Activated CD8-positive, alpha-beta memory T cell treated with anti-CD3 and anti-CD28 coated beads, Interleukin-2, amount 50 U/mL, for 24 hours (primary cell): ENCODE results near the gene TMEM121.
"Not testable (repeated sequence)": the region's sequence is repeated elsewhere in the genome, so short reads cannot be mapped to it uniquely, and the experiment has no call there.

ENCODE experiments used
- DNase-seq: peaks from one replicate; pipeline ENCODE4 v3.0.0-alpha.2; 2020; ENCODE audit errors: extremely low read depth

TMEM121 gene

DNA sequence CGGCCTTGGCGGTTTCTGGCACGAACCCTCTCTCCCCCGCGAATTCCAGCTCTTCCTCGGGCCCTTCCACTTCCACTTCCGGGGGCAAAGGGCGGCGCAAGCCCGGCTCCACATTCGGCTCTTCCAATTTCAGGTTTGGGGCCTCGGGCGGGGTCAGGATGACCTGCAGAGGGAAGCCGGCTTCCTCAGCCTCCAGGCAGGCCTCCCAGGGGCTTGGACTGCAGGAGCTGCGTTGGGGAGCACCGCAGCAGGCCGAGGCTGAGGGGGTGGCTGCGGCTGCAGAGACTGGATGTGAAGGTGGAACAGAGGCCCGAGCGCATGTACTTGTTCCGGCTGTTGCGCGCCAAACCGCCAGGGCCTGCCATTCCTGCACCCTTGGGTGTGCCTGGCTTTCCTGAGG, 20.7 kb downstream of the TMEM121 start:
- DNase-seq: not testable (repeated sequence)

DNA sequence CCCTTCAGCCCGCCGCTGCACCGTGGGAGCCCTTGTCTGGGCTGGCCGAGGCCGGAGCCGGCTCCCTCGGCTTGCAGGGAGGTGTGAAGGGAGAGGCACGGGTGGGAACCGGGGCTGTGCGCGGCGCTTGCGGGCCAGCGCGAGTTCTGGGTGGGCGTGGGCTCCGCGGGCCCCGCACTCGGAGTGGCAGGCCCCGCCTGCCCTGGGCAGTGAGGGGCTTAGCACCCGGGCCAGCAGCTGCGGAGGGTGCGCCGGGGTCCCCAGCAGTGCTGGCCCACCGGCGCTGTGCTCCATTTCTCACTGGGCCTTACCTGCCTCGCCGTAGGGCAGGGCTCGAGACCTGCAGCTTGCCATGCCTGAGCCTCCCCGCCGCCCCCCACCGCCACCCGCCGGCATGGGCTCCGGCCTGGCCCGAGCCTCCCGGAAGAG, 21.4 kb downstream of the TMEM121 start:
- DNase-seq: no peak

DNA sequence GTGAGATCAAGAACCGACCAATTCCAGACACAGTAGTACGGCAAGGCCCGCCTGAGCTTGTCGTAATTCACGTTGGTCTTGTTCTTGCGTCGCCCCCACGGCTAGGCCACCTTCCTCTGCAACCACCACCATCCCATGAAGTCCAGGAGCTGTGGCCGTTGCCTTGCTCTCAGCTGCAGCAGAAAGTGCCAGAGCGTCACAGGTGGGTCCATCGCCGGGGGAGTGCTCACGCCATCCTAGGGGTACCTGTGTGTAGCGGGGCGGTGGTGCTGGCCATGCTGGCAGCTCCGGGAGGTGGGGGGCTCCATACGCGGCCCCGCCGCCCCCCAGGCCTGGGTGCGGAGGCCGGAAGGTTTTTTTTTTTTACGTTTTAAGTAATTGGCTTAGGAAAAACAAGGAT, 23.1 kb downstream of the TMEM121 start:
- DNase-seq: no peak

DNA sequence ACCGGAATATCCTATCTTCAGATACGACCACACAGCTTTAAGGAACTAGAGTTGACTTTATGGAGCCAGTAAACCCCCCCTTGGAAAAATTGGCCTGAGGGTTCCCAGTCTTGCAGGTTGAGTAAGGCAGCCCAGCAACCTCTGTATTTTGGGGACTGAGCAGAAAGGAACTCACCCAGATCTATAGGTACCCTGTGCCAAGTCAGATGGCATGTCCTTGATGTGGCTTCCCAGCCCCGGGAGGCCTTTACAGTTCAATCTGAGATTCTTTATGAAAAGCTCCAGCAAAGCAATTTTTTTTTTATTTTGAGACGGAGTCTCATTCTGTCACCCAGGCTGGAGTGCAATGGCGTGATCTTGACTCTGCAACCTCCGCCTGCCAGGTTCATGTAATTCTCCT, 27.6 kb downstream of the TMEM121 start:
- DNase-seq: no peak

DNA sequence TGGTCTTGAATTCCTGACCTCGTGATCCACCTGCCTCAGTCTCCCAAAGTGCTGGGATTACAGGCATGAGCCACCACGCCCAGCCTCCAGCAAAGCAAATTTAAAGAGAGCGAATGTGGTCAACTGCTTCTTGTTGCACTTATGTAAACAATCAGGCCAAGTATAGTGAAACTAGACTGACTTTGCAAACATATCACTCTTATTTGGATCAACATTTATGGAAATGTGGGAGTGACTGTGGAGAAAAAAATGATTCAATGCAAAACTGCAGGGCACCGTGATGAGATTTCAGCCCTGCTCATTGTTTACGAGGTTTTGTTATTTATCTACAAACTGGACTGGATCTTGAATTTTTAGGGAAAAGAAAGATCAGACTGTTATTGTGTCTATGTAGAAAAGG, 28.1 kb downstream of the TMEM121 start:
- DNase-seq: no peak

DNA sequence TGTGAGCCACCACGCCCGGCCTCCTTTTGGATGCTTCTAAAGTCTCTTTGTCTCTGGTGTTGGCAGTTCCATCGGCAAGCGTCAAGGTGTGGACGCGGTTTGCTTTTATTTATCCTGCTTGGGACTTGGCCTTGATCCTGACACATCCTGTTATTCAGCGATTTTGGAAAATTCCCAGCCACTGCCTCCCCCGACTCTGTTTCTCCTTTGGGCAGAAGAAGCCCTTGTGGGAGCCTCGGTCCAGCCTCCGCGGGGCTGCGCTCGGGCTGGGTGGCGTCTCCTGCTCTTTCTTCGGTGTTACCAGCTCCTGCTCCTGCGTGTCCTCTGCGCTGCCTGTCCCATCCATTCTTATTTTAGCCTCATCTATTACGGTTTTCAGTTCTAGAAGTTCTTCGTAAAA, 31.3 kb downstream of the TMEM121 start:
- not testable (repeated sequence) for DNase-seq

DNA sequence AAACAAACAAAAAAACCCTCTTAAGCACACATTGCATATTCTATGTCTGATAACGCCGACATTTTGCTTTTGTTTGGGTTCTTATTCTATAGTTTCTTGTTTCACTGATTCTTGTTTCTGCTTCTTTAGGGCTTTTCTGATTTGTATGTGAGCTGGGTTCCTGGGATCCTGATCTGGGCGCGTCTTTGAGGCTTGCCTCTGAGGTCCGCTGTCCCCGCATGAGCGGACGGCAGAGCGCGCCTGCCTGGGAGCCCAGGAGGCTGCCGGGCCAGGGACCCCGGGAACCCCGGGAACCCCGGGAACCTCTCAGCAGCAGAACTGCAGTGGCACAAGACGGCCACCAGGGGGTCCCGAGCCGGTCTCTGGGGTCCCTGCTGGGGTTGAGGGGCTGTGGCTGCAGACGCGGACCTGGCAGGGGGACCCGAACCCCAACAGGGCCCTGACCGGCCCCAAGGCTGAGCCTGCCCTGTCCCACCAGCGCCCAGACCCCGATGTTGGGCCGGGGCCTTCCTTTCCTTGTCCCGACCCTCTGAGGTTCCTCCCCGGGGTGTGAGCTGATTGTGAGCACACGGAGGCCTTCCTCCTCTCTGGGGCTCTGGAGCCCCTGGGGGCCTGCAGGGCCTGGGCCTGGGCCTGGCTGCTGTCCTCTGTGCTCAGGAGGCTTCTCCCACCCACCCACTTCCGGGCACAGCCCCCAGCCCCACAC, 32.2 kb downstream of the TMEM121 start:
- not testable (repeated sequence) for DNase-seq

DNA sequence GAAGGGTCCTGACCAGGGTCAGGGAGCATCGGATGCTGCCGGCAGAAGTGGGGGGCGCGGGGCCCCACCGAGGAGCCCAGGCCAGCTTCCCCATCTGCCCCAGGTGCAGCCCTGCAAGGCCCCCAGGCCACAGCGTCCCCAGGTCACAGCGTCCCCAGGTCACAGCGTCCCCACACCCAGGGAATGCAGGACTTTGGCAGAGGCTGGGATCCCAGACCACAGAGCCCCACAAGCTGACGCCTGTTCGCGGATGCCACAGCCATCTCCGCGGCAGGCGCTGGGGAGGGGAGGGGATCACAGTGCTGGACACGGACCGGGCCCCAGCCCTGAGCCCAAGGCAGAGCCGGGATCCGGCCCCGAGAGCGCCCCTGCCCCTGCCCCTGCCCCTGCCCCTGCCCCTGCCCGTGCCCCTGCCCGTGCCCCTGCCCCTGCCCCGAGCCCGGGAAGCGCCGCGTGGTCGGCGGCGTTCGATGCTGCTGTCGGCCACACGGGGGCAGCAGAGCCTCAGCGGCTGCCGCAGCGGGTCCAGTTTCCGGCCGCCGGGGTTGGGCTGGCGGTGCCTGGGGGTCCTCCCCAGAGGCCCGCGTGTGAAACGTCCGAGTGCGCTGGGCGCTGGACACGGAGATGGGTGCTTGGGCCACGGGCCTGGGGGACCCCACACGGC, 33.1 kb downstream of the TMEM121 start:
- not testable (repeated sequence) for DNase-seq

DNA sequence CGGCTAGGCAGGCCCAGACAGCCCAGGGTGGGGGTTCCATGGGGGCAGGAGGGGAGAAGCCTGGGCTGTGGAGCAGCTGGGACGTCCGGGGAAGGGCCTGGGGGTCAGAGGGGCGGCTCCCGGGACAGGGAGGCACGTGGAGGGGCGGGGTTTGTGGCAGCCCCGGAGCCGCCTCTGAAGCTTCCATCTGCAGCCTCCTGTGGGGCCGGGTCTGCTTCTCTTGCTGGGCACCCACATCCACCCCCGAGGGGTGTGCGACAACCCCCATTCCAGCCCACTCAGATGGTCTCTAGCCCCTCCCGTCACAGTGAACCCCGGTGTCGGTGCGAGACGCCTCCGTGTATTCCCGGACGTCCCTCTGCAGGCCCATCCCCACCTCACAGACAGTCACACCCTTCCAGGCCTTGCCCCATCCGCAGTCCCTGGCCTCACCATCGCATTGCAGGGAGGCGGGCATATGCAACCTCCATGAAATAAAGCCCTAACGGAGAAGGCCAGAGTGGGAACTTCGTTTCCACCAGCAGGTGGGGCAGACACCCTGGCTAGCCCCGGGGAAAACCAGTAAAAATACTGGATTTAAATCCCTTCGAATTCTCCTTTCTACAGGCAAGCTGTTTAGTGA, 33.8 kb downstream of the TMEM121 start:
- not testable (repeated sequence) for DNase-seq

DNA sequence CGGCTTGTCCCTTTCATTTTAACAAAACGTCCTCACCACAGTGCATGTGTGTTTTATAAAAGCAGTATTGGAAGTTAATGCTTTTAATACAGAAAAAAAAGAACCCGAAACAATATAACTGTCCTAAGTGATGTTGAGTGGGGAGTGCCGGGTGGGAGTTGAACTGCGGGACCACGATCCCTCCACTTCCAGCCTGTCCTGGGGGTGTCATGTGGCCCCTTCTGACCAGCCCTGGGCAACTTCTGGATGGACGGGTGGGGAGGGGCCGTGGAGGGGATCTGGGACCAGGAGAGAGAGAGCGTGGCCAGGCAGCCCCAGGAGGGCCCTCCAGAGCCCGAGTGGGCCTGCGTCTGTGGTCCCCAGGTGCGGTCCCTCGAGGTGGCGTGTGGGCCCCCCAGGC, 35.0 kb downstream of the TMEM121 start:
- DNase-seq: not testable (repeated sequence)

DNA sequence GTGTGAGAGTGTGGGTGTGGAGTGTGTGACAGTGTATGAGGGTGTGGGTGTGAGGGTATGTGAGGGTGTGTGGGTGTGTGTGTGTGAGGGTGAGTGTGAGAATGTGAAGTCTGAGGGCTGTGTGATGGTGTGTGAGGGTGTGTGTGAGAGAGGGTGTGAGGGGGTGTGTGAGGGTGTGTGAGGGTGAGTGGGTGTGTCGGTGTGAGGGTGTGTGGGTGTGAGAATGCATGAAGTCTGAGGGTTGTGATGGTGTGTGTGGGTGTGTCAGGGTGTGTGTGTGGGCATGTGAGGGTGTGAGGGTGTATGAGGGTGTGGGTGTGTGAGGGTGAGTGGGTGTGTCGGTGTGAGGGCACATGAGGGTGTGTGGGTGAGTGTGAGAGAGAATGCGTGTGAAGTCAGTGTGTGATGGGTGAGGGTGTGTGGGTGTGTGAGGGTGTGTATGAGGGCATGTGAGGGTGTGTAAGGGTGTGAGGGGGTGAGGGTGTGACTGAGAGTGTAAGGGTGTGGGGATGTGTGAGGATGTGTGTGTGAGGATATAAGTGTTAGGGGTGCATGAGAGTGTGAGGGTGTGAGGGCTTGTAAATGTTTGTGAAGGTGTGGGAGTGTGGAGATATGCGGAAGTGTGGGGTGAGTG, 36.4 kb downstream of the TMEM121 start:
- no peak for DNase-seq

DNA sequence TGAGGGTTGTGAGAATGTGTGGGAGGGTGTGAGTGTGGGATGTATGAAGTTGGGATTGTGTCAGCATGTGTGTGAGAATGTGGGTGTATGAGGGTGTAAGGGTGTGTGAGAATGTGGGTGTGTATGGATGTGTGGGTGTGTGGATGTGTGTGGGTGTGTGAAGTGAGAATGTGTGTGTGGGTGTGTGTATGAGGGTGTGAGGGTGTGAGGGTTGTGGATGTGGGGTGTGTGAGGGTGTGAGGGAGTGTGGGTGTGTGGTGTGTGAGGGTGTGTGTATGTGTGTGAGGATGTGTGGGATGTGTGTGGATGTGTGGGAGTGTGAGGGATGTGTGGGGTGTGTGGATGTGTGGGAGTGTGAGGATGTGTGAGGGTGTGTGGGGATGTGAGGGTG, 37.0 kb downstream of the TMEM121 start:
- no peak for DNase-seq

DNA sequence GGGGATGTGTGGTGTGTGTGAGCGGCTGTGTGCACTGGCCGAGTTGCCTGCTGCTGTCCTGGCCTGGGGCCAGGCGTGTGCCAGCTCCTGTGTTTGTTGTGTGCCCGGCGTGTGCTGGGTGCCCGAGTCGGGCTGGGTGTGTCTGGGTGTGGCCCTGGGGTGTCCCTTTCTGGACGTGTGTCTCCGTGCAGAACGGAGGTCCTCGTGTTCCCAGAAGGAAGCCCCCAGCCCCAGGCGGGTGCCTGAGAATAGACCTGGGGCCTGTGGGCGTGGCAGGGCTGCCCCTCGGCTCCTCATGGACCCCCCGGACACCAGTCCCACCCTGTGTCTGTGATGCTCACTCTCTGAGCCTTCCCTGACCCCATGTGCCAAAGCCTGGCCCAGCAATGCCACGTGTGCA, 38.2 kb downstream of the TMEM121 start:
- not testable (repeated sequence) for DNase-seq

DNA sequence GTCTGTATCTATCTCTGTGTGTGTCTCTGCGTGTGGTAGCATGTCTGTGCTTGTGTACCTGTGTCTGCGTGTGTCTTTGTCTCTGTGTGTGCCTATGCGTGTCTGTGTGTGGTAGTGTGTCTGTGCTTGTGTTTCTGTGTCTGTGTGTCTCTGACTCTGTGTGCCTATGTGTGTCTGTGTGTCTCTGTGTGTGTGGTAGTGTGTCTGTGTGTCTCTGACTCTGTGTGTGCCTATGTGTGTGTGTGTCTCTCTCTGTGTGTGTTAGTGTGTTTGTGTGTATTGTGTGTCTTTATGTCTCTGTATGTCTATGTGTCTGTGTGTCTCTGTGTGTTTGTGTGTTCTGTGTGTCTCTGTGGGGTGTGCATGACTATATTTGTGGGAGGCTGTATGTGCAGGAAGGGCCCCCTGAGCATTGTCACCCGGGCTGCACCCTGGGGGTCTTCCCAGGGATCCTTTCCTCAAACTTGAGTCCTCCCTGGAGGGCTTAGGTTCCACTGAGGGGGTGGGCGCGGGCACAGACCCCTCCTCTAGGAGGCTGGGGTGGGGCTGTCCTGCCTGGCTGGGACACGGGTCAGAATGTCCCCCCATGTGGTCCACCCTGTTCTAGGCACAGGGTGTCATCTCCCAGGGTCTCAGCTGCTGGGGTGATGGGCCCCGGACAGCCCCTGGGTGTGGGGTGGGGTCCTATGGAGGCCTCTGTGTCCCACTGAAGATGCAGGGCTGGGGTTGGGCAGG, 39.0 kb downstream of the TMEM121 start:
- DNase-seq: not testable (repeated sequence)

DNA sequence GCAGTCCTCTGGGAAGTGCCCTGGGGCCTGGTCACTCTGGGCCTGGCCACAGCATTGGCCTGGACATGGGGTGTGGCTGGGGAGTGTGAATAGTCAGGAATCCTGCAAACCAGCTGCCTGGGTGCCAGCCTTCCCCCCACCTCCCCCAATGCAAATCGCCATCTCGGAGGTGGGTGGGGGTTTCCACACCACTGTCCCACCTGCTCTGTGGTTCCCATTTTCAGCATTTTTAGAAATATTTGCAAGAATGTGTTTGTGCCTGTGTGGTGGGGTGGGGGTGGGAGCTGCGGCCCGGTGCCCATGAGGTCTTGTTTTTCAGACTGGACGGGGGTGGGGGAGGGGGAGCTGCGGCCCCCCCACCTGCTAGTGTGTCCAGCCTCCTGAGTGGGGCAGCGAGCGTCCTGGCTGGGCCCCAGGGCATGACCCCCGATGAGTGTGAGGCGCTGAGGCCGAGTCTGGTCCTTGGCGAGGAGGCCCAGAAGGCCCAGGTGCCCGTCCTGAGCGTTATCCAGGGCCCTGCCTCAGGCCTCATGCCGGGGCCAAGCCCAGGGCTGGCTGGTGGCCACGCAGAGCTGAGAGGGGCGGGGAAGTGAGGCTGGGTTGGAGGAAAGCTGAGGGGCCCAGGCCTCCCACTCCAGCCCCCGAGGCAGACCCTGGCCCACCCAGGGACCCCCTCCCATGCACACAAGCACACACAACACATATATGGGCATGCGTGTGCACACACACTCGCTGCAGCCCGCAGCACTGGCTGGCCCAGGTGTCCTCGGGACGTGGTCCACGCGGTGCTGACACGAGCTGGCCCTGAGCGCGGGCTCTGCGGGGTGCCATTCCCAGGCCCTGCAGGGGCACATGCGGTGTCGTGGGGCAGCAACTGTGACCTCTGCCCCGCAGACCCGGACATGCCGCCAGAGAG, 40.1 kb downstream of the TMEM121 start:
- not testable (repeated sequence) for DNase-seq

DNA sequence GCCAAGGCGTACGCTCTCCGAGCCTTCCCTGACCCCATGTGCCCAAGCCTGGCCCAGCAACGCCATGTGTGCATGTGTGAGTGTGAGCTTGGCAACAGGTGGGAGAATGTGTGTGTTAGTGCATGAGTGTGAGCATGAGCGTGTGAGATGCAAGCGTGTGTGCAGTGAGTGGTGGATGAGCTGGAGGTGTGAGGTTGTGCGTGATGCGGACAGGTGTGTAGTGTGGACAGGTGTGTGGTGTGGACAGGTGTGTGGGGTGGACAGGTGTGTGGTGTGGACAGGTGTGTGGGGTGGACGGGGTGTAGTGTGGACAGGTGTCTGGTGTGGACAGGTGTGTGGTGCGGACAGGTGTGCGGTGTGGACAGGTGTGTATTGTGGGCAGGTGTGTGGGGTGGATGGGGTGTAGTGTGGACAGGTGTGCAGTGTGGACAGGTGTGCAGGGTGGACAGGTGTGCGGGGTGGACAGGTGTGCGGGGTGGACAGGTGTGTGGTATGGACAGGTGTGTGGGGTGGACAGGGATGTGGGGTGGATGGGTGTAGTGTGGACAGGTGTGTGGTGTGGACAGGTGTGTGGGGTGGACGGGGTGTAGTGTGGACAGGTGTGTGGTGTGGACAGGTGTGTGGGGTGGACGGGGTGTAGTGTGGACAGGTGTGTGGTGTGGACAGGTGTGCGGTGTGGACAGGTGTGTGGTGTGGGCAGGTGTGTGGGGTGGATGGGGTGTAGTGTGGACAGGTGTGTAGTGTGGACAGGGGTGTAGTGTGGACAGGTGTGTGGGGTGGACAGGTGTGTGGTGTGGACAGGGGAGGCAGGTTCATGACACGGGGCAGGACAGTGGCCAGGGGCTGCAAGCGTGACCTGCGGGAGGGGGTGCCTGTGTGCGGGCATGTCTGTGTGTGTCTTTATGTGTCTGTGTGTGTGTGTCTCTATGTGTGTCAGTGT, 41.1 kb downstream of the TMEM121 start:
- not testable (repeated sequence) for DNase-seq

DNA sequence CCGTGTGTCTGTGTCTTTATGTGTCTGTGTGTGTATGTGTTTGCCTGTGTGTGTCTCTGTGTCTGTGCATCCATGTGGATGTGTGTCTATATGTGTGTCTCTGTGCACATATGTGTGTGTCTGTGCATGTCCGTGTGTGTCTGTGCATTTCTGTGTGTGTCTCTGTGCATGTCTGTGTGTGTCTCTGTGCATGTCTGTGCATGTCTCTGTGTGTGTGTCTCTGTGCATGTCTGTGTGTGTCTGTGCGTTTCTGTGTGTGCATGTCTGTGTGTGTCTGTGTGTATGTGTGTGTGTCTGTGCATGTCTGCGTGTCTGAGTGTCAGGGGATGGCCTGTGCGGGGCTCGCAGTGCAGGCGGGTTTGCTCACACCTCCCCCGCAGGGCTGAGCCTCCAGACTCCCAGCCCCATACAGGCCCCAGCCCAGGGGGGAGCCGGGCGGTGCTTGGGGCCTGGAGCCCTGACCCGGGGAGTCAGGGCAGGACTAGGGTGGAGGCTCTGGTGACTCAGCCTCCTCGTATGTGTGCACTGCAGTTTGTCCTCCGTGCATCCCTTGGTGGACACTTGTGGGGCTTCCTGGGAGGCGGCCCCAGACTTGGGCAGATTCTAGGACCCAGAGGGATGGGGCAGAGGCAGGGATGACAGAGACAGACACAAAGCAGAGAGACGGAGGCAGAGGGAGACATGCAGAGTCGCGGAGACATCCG, 41.9 kb downstream of the TMEM121 start:
- not testable (repeated sequence) for DNase-seq

DNA sequence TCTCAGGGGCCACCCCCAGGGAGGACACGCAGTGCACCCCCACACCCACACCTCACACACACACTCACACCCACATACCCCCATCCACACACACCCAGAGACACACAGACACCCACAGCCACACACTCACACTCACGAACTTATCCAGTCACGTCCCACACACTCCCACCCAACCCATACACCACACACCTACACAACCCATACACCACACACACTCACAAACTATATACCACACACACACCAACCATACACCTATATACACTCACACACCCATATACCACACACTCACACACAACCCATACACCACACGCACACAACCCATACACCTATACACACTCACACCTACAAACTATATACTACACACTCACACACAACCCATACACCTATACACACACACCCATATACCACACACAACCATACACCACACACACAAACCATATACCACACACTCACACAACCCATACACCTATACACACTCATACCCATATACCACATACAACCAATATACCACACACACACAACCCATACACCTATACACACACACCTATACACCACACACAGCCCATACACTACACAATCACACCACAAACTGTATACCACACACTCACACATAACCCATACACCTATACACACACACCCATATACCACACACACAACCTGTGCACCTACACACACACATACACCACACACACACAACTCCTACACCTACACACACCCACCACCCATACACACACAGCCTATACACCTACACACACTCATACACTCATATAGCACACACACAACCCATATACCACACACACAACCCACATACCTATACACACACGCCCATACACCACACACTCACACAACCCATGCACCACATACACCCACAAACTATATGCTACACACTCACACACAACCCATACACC, 42.7 kb downstream of the TMEM121 start:
- no peak for DNase-seq
